ENCODE data around the gene MLH3.

Gene MLH3

DNA sequence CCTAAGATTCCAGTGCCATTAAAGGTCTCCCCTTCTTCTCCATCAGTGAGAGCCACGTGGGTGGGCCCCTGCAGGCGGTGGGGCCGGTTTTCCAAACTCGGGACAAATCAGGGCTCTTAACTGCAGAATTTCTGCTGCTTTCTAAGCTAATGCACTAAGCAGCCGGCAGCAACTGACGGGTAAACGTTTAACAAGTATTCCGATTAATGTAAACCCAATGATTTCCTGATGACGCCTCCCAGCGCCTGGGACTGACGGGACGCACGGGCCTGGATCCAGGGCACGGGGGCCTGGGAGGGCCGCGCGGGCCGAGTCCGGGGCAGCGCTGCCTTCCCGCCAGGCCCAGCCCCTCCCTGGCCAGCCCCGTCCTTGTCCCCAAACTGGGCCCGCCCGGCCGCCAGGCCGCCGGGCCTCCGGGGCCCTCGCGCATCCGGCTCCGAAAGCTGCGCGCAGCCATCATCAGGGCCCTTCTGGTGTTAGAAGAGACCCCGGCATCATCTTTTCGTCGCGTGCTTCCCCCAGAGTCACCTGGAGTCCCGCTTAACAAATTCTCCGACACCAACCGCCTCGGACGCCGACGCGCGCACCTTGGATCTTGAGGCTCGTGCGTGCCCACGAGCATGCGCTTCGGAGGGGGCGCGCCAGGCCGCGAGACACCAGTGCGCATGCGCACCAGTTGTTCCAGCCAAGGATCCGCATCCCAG is at the start of gene MLH3:
TSS of gene MLH3 (minus strand) at position 616 of the 704 bp plus-strand sequence. CDS start 1,812 bp downstream, outside the sequence.
- POLR2A ChIA-PET = interaction anchor here (0.8 kb wide), 1 partner anchor 13 kb away, joined by 3 read pairs; the partner anchor contains the start of gene ACYP1
- peak; percentile 91 for DNase-seq (ENCODE audit: extremely low spot score)
- TF ChIP-seq, protein P1, sequence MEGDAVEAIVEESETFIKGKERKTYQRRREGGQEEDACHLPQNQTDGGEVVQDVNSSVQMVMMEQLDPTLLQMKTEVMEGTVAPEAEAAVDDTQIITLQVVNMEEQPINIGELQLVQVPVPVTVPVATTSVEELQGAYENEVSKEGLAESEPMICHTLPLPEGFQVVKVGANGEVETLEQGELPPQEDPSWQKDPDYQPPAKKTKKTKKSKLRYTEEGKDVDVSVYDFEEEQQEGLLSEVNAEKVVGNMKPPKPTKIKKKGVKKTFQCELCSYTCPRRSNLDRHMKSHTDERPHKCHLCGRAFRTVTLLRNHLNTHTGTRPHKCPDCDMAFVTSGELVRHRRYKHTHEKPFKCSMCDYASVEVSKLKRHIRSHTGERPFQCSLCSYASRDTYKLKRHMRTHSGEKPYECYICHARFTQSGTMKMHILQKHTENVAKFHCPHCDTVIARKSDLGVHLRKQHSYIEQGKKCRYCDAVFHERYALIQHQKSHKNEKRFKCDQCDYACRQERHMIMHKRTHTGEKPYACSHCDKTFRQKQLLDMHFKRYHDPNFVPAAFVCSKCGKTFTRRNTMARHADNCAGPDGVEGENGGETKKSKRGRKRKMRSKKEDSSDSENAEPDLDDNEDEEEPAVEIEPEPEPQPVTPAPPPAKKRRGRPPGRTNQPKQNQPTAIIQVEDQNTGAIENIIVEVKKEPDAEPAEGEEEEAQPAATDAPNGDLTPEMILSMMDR (IDR thresholded peaks at IDR 0.05; ENCODE audit: control extremely low read depth, extremely low read depth, low read depth, missing control alignments) = no peak
- CTCF ChIA-PET = interaction anchor here (1.2 to 2.3 kb wide), 3 partner anchors 11 to 190 kb away, joined by 4 to 5 read pairs (median 4); no protein-coding TSS in a partner anchor

DNA sequence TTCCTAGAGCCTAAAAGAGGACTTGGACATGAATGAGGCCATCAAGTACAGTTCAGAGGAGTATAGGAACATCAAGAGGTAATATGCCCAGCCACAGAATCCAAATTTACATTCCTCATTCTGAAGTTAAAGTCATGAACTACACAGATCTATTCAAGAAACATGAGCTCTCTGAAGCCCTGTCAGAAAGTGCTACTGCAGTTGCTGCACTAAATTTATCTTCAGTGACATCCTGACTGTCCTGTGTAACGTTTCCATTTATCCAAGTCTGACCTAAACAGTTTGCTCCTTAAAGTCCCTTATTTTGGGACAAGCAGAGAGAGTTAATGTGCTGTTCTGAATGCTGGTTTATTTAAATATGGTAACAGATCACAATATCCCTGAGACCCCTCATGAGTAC is 47.4 kb upstream of the MLH3 start:
- ChIA-PET CTCF (interaction anchor here (1.0 to 4.5 kb wide), 3 partner anchors 9 to 238 kb away, joined by 3 to 48 read pairs (median 3); no protein-coding TSS in a partner anchor), POLR2A (no interaction called here)

DNA sequence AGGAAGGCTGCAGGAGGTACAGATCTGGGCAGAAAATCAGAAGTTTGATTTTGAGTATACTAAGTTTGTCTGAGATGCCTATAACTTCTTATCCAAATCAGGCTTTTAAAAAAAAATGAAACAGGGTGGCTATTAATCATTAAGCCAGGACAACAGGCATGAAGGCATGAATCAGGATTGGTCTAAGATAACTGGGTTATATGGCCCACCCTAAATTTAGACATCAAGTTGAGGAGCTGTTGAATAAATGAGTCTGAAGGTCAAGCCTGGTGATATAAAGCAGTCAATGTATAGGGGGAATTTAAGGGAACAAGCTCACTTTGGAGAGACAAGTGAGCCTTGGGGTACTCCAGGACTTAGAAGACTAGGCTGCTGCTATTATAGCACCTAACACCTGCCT is 46.9 kb upstream of the MLH3 start:
- TF ChIP-seq, protein P1 (IDR thresholded peaks at IDR 0.05; ENCODE audit: control extremely low read depth, extremely low read depth, low read depth, missing control alignments) = no peak
- no peak for DNase-seq (ENCODE audit: extremely low spot score)
- CTCF ChIA-PET = interaction anchor here (1.0 to 4.5 kb wide), 3 partner anchors 9 to 237 kb away, joined by 3 to 48 read pairs (median 3); no protein-coding TSS in a partner anchor
- POLR2A ChIA-PET = no interaction called here

More for the DNA sequence above, 47.4 kb upstream of the MLH3 start:
- TF ChIP-seq, protein P1 (IDR thresholded peaks at IDR 0.05; ENCODE audit: control extremely low read depth, extremely low read depth, low read depth, missing control alignments) = no peak
- DNase-seq (ENCODE audit: extremely low spot score) = no peak

DNA sequence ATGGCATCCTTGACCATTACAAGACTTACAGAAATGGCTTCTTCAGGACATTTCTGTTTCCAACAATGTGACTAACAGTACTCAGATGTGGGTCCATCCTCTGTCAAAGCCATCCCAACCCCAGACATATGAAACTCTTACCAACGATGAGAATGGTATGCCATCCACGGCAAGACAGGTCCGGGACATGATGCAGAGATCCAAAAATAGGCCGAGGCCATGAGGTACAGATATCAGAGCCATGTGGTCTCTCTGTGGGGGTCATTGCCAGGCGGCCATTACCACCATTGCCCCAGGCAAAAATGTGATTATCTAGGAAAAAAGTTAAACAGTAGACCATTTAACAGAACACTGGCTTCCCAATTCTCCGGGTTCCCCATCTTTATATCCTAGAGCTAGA is 45.7 kb upstream of the MLH3 start:
- TF ChIP-seq, protein P1 (IDR thresholded peaks at IDR 0.05; ENCODE audit: control extremely low read depth, extremely low read depth, low read depth, missing control alignments) = no peak
- CTCF ChIA-PET = interaction anchor here (1.7 kb wide), 1 partner anchor 151 kb away, joined by 5 read pairs; no protein-coding TSS in a partner anchor
- POLR2A ChIA-PET = no interaction called here
- DNase-seq (ENCODE audit: extremely low spot score) = no peak

DNA sequence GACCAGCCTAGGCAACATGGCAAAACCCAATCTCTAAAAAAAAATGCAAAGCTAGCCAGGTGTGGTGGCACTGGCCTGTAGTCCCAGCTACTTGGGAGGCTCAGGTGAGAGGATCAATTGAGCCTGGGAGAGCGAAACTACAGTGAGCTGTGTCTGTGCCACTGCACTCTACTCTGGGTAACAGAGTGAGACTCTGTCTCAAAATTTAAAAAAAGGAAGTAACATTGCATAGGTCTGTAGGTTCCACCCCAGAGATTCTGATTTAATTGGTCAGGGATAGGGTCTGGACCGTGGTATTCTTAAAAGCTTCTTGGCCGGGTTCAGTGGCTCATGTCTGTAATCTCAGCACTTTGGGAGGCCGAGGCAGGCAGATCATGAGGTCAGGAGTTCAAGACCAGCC is 44.4 kb upstream of the MLH3 start:
- TF ChIP-seq, protein P1 (IDR thresholded peaks at IDR 0.05; ENCODE audit: control extremely low read depth, extremely low read depth, low read depth, missing control alignments) = no peak
- no peak for DNase-seq (ENCODE audit: extremely low spot score)
- ChIA-PET POLR2A (no interaction called here), CTCF (interaction anchor here (0.8 to 1.7 kb wide), 5 partner anchors 15 to 235 kb away, joined by 3 to 5 read pairs (median 3); no protein-coding TSS in a partner anchor)

DNA sequence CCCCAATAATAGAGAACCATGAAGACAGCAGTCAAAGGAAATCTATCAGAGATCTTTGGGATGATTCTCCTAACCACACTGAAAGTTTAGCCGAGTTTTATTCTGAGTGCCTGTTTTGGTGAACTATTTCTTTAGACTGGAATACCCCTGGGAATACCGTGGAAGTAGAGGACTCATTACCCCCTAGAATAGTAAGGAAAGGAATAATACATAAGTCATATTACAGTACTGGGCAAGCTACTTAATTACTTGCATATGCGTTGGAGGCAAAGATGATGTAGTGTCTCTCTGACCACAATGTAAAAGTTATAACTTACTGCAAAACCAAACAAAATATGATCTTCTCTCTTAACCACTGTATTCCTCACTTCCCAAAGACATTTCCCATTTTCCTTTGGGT is 43.6 kb upstream of the MLH3 start:
- CTCF ChIA-PET = interaction anchor here (1.1 to 1.4 kb wide), 3 partner anchors 14 to 189 kb away, joined by 3 to 4 read pairs (median 3); no protein-coding TSS in a partner anchor
- POLR2A ChIA-PET = no interaction called here
- TF ChIP-seq, protein P1 (IDR thresholded peaks at IDR 0.05; ENCODE audit: control extremely low read depth, extremely low read depth, low read depth, missing control alignments) = no peak
- DNase-seq (ENCODE audit: extremely low spot score) = no peak
